ENCODE measurements around the gene RANBP3L. TPM values are rescaled to one million over a fixed set of nuclear protein-coding genes. Genes with fewer than 3 reads are reported as not detected.
"Not testable (repeated sequence)": the region's sequence is repeated elsewhere in the genome, so short reads cannot be mapped to it uniquely, and the experiment has no call there.

Gene RANBP3L
- total and polyA plus RNA-seq, 2 of the 4 experiments (the other 2 are of a cell fraction), result not detected

- DNase-seq; H2AK9ac ChIP-seq (replicated peaks; ENCODE audit: low read depth, low read length, poor library complexity); H3K36me3 ChIP-seq (ENCODE audit: control insufficient read depth, insufficient read depth, low read length); H3K9me3 ChIP-seq (ENCODE audit: control insufficient read depth, insufficient read depth, low read length); H3K56ac ChIP-seq (ENCODE audit: extremely low read depth, insufficient read depth, low read length); H3K27me3 ChIP-seq (ENCODE audit: control insufficient read depth, insufficient read depth, low read length); H3K18ac ChIP-seq (ENCODE audit: low read depth, low read length); H3K79me1 ChIP-seq (ENCODE audit: low read depth in 1 of 2, low read length in 2 of 2); H3K9ac ChIP-seq (ENCODE audit: low read depth, low read length); H4K8ac ChIP-seq (ENCODE audit: low read depth in 2 of 2, low read length in 2 of 2); ATAC-seq (ENCODE audit: low read depth); H2AK5ac ChIP-seq (ENCODE audit: low read depth, low read length); intact Hi-C loops (cut with micrococcal nuclease); H3K4me3 ChIP-seq (ENCODE audit: insufficient read depth, low read depth, low read length); BruUV-seq (replicated peaks); H3K4ac ChIP-seq (ENCODE audit: low read depth, low read length); dilution Hi-C loops (cut with HindIII; ENCODE audit: low sequenced_read_pairs, unreplicated experiment); H2BK15ac ChIP-seq (ENCODE audit: low read depth, low read length); H3K9me1 ChIP-seq (ENCODE audit: insufficient read depth, low read length); H3K27ac ChIP-seq (ENCODE audit: insufficient read depth, low read length); H2BK5ac ChIP-seq (ENCODE audit: low read depth, low read length, poor library complexity, severe bottlenecking); H4K91ac ChIP-seq (ENCODE audit: insufficient read depth, low read depth, low read length); H2BK20ac ChIP-seq (ENCODE audit: low read depth, low read length); H2AFZ ChIP-seq (replicated peaks; ENCODE audit: low read length, poor library complexity); H3K23ac ChIP-seq (ENCODE audit: low read depth, low read length); POLR2A ChIA-PET (ENCODE audit: unreplicated experiment); H3K14ac ChIP-seq (replicated peaks; ENCODE audit: low read depth, low read length); H4K20me1 ChIP-seq (ENCODE audit: insufficient read depth, low read length); H2BK120ac ChIP-seq (ENCODE audit: low read depth, low read length); H3K4me2 ChIP-seq (ENCODE audit: low read depth, low read length); in situ Hi-C loops (cut with MboI; ENCODE audit: low sequenced_read_pairs); H3K4me1 ChIP-seq (ENCODE audit: control insufficient read depth, insufficient read depth, low read length); H4K5ac ChIP-seq (ENCODE audit: low read depth, low read length): not testable (repeated sequence)
- no CpG with 5 or more reads among the region's 3 CpGs for WGBS, 2 experiments (ENCODE audit: extremely low coverage in 2 of 2, insufficient read length in 1 of 2)
- CTCF ChIA-PET, result interaction anchor here (0.6 kb wide), 1 partner anchor 225 kb away, joined by 3 read pairs; no protein-coding TSS in a partner anchor
These were observed 17.9 kb downstream of the RANBP3L start for GRCh38 chr5:36283775-36284174.

All from IMR-90 (cell line).